SKM-1 treated with dmso at 0.1 percent for 144 hours (cell line): ENCODE results near the gene CCDC81.

Source experiments
- DNase-seq: peaks from one replicate; lab custom pipeline; 2025; ENCODE audit not compliant: unreplicated experiment; lab: John Stamatoyannopoulos, UW

Gene CCDC81

DNA sequence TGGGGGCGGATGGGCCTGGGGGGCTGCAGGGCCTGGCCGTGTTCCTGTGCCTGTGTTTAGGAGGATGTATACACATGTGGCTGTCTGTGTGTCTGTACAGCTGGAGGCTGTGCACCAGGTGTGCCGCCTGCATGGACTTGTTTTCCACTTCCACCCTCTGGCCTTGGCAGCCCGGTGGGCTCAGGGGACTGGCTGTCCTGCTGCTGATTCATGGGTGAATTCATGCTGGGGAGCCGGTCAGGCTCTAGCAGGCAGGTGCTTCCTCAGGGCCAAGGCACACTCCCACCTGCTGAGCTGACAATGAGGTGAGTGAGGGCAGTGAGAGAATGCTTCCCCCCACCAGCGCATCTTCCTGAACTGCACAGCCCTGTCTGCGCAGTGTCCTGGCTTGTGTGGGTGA is 88.4 kb downstream of the CCDC81 start:
- no peak for DNase-seq

DNA sequence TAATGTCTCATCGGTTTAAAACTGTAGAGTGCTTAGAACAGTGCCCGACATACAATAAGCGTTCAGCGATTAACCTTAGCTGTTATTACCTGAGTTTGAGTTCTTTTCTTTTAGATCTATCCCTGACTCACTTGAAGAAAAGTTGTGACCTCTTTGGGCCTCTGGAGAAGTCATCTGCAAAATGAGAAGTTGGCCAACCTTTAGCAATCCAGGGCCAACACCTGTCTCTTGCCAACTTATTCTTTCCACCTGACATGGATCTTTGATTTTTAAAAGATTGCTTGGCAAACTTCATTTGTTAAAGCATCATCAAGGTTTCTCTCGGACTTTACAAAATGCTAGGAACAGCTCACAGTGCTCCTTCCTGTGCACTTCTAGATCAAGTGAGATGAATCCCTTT is 89.3 kb downstream of the CCDC81 start:
- DNase-seq, result no peak

DNA sequence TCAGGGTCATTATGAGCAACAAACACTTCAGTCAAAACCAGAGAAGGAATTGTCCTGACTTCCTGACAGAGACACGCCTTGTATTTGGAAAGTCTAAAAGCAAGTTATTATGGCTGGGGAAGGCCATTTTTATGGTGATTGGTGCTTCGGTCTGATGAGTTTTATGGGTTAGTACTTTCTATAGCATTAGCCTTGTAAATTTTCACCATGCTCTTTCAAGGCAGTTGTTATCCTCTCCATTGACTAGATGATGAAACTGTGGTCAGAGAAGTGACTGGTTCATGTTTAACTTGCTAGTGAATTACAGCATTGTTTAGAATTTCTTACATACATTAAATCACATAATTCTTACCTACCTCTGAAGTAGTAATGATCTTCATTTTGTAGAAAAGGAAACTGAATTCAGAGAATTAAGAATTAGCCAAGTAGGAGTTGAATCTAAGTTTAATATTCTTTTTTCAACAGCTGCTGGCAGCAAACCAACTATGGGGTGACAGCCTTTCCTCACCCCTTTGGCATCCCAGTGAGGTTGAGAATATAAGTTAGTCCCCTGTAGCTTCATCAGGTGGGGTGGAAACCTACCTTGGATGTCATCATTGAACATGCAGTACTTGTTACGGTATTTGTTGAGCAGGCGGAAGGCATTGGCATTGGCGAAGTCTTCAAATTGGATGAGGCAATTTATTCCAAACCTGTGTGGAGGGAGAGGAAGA is 90.0 kb downstream of the CCDC81 start:
- DNase-seq, result no peak

- no peak for DNase-seq
Observed at GRCh38 chr11:86468169-86468568, 93.5 kb downstream of the CCDC81 start.

GRCh38 chr11:86469491-86470388 is 95.1 kb downstream of the CCDC81 start:
- DNase-seq, result no peak
